HepG2 (cell line): ENCODE measurements around the gene INSIG2. TPM values are rescaled to one million over a fixed set of nuclear protein-coding genes. Genes with fewer than 3 reads are reported as not detected.

Source experiments
- ATAC-seq: fragments of 200-7000 bp; cut with Tn5 transposase; 3 replicates; pipeline ENCODE4 v1.9.1; 2020; ENCODE audit warnings: mild to moderate bottlenecking, moderate library complexity
- BruUV-seq: library from RNA; stranded (reverse); fragments of 400-500 nt; replicated peaks from 2 replicates; lab custom pipeline; 2021; lab: Mats Ljungman, UMichigan
- CTCF ChIA-PET: fragments of 300-600 bp; formaldehyde crosslinking; extraction: SDS; loops from one replicate; lab custom pipeline; 2021; ENCODE audit warnings: low total read pairs, inconsistent platforms, low intra/inter-chr PET ratio; lab: Yijun Ruan, JAX
- POLR2A ChIA-PET: fragments of 350-600 bp; sonication (Branson Sonifier 250); formaldehyde crosslinking; loops from one replicate; lab custom pipeline; 2020; ENCODE audit warnings: antibody characterized with exemption, inconsistent platforms; lab: Yijun Ruan, JAX
- DNase-seq: peaks from one replicate; pipeline ENCODE4 v3.0.0-alpha.2; 2015; ENCODE audit warnings: low spot score
- FAIRE-seq: peaks from 3 replicates; lab custom pipeline; 2011; peaks lifted over from hg19 to GRCh38; lab: Jason Lieb, UNC
- H2AFZ ChIP-seq: one replicate; pipeline ENCODE4 v1.6.1; 2011; ENCODE audit warnings: low read length, inconsistent platforms
- H3K27ac ChIP-seq: fragments of 300-600 bp; 3 replicates; pipeline ENCODE4 v1.8.0; 2011; ENCODE audit warnings: mixed run types, mild to moderate bottlenecking, mixed read lengths, low read length, inconsistent platforms; ENCODE audit not compliant: insufficient read depth; ENCODE audit errors: extremely low read length
- H3K27me3 ChIP-seq, 2 experiments: fragments of 200-600 bp in 1 of 2; 2 replicates in 1 of 2; 3 replicates in 1 of 2; pipeline versions ENCODE4 v1.6.0 to v1.8.0; 2011; ENCODE audit warnings: low read length in 2 of 2, mild to moderate bottlenecking in 2 of 2, moderate library complexity in 2 of 2, inconsistent platforms in 1 of 2; ENCODE audit not compliant: insufficient read depth in 2 of 2, control insufficient read depth in 1 of 2
- H3K36me3 ChIP-seq, 2 experiments: fragments of 200-600 bp in 1 of 2; replicated peaks in 1 of 2; 2 replicates in 1 of 2; 3 replicates in 1 of 2; pipeline versions ENCODE4 v1.5.1 to v1.8.0; 2011; ENCODE audit warnings: low read length in 2 of 2, inconsistent platforms in 1 of 2; ENCODE audit not compliant: insufficient read depth in 2 of 2, control insufficient read depth in 1 of 2
- H3K4me1 ChIP-seq: 2 replicates; pipeline ENCODE4 v1.5.1; 2012; ENCODE audit warnings: low read length, inconsistent platforms; ENCODE audit not compliant: insufficient read depth
- H3K4me2 ChIP-seq: 2 replicates; pipeline ENCODE4 v1.6.0; 2011; ENCODE audit warnings: low read depth, low read length, inconsistent platforms
- H3K4me3 ChIP-seq, 3 experiments: fragments of 200-600 bp in 1 of 3; sonication (generic), shearing (Covaris generic) in 1 of 3; replicated peaks in 1 of 3; 2 replicates each; pipeline ENCODE4 v1.5.1; 2011 to 2016; ENCODE audit warnings: low read length in 3 of 3, inconsistent platforms in 2 of 3, low read depth in 2 of 3, mild to moderate bottlenecking in 2 of 3, control low read depth in 1 of 3, mixed read lengths in 1 of 3; ENCODE audit not compliant: insufficient read depth in 1 of 3
- H3K79me2 ChIP-seq: one replicate; pipeline ENCODE4 v1.6.1; 2011; ENCODE audit warnings: low read length, inconsistent platforms; ENCODE audit not compliant: insufficient read depth
- H3K9ac ChIP-seq: 2 replicates; pipeline ENCODE4 v1.6.0; 2011; ENCODE audit warnings: mild to moderate bottlenecking, low read depth, low read length, inconsistent platforms; ENCODE audit not compliant: insufficient read depth
- H3K9me3 ChIP-seq: 2 replicates; pipeline ENCODE4 v1.5.1; 2012; ENCODE audit warnings: mild to moderate bottlenecking, low read length
- H4K20me1 ChIP-seq: 2 replicates; pipeline ENCODE4 v1.6.0; 2011; ENCODE audit warnings: inconsistent platforms, mild to moderate bottlenecking, low read length, moderate library complexity; ENCODE audit not compliant: insufficient read depth
- BRCA1 ChIP-seq: sonication (generic); formaldehyde crosslinking; IDR thresholded peaks from 2 replicates; pipeline ENCODE4 v1.4.0; 2020; ENCODE audit warnings: missing genetic modification reagents
- GABPA ChIP-seq, 2 experiments: IDR thresholded peaks; 2 replicates each; pipeline ENCODE4 v1.6.1; 2011 to 2016; ENCODE audit warnings: low read depth in 2 of 2, low read length in 1 of 2, missing biosample characterization in 1 of 2, missing genetic modification characterization in 1 of 2
- GATAD1 ChIP-seq: IDR thresholded peaks from 2 replicates; pipeline ENCODE4 v1.6.1; 2016; ENCODE audit warnings: missing genetic modification reagents, missing compliant biosample characterization
- ISL2 ChIP-seq: sonication (generic); formaldehyde crosslinking; IDR thresholded peaks from 2 replicates; pipeline ENCODE4 v1.5.0; 2020; ENCODE audit warnings: missing genetic modification reagents
- KAT2B ChIP-seq: fragments of 150-350 bp; IDR thresholded peaks from 2 replicates; pipeline ENCODE4 v1.6.1; 2014; ENCODE audit warnings: low read depth, low read length, borderline replicate concordance
- PRPF4 ChIP-seq: fragments of 200-400 bp; formaldehyde crosslinking; IDR thresholded peaks from 2 replicates; pipeline ENCODE4 v1.6.1; 2016; ENCODE audit warnings: low read length, low read depth; ENCODE audit not compliant: poor library complexity, severe bottlenecking
- SOX13 ChIP-seq, 3 experiments: fragments of 450-650 bp in 1 of 3; sonication (generic) in 1 of 3; formaldehyde crosslinking in 1 of 3; IDR thresholded peaks in 2 of 3; conservative IDR thresholded peaks in 1 of 3; 2 replicates each; pipeline versions ENCODE4 v1.5.0 to v1.6.1; 2016 to 2020; ENCODE audit warnings: antibody characterized with exemption in 1 of 3, mild to moderate bottlenecking in 1 of 3, missing compliant biosample characterization in 1 of 3, missing genetic modification reagents in 1 of 3, moderate library complexity in 1 of 3
- XBP1 ChIP-seq: sonication (generic); formaldehyde crosslinking; IDR thresholded peaks from 2 replicates; pipeline ENCODE4 v1.5.0; 2020; ENCODE audit warnings: missing genetic modification reagents
- WGBS: methylation state at CpG from one replicate; pipeline ENCODE4 v1.1.6; 2017; ENCODE audit warnings: low lambda C conversion rate; 5-methylcytosine and 5-hydroxymethylcytosine counted together
- in situ Hi-C: cut with HindIII; loops from 2 replicates; pipeline ENCODE4 v1.10.0; 2017; ENCODE audit warnings: low pct_unique_long_range_greater_than_20kb; ENCODE audit not compliant: extremely low pct_ligation_motif_present
- intact Hi-C: fragments of 100-400 bp; cut with micrococcal nuclease; formaldehyde crosslinking; loops from one replicate; pipeline ENCODE4 v1.10.0; 2022; ENCODE audit not compliant: unreplicated experiment
- polyA plus RNA-seq, 8 experiments: library from polyadenylated mRNA; depleted of rRNA in 3 of 8; stranded (reverse) in 7 of 8; unstranded in 1 of 8; fragments of >200 nt; fragmentation: Illumina TruSeq in 4 of 8; extraction: Trizol in 4 of 8; gene quantifications; 2 replicates each; pipeline versions ENCODE4 v1.2.1 to v1.2.3, GENCODE V29; 2011 to 2016; ENCODE audit warnings: low read depth in 4 of 8, missing spikeins in 1 of 8, mixed read lengths in 1 of 8; ENCODE audit not compliant: insufficient read depth in 1 of 8
- total RNA-seq, 5 experiments: library from RNA; depleted of rRNA; stranded (reverse); fragments of >200 nt; fragmentation: Illumina TruSeq; extraction: Trizol; gene quantifications; 2 replicates each; pipeline ENCODE4 v1.2.3, GENCODE V29; 2016; ENCODE audit warnings: low read depth in 1 of 5
- TF ChIP-seq, protein P1 (sequence below): sonication (generic); formaldehyde crosslinking; IDR thresholded peaks from 2 replicates; pipeline ENCODE4 v1.4.0; 2020; ENCODE audit warnings: missing genetic modification reagents
- TF ChIP-seq, protein P2 (sequence below): sonication (generic); formaldehyde crosslinking; IDR thresholded peaks from 2 replicates; pipeline ENCODE4 v1.4.0; 2020; ENCODE audit warnings: missing genetic modification reagents, mild to moderate bottlenecking, borderline replicate concordance
- TF ChIP-seq, protein P3 (sequence below): sonication (generic); formaldehyde crosslinking; conservative IDR thresholded peaks from 2 replicates; pipeline ENCODE4 v1.8.0; 2022; ENCODE audit warnings: mild to moderate bottlenecking, moderate library complexity, missing genetic modification reagents
- TF ChIP-seq, protein P4 (sequence below), 2 experiments: fragments of 450-650 bp in 1 of 2; sonication (generic) in 1 of 2; formaldehyde crosslinking; IDR thresholded peaks; 2 replicates each; pipeline versions ENCODE4 v1.5.0 to v1.8.0; 2020 to 2022; ENCODE audit warnings: mild to moderate bottlenecking in 1 of 2, missing genetic modification reagents in 1 of 2

INSIG2 gene
- total and polyA plus RNA-seq, 2 of the 13 experiments (the other 11 are each of a cell fraction or from before 2014, with no cell fraction given), result 73.5 to 481 TPM

- TF ChIP-seq, protein P1, sequence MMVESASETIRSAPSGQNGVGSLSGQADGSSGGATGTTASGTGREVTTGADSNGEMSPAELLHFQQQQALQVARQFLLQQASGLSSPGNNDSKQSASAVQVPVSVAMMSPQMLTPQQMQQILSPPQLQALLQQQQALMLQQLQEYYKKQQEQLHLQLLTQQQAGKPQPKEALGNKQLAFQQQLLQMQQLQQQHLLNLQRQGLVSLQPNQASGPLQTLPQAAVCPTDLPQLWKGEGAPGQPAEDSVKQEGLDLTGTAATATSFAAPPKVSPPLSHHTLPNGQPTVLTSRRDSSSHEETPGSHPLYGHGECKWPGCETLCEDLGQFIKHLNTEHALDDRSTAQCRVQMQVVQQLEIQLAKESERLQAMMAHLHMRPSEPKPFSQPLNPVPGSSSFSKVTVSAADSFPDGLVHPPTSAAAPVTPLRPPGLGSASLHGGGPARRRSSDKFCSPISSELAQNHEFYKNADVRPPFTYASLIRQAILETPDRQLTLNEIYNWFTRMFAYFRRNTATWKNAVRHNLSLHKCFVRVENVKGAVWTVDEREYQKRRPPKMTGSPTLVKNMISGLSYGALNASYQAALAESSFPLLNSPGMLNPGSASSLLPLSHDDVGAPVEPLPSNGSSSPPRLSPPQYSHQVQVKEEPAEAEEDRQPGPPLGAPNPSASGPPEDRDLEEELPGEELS (CRISPR knock-in tag), result 0 out of 2 replicates have a peak, but pooled peaks have one; percentile 18
- TF ChIP-seq, protein P2, sequence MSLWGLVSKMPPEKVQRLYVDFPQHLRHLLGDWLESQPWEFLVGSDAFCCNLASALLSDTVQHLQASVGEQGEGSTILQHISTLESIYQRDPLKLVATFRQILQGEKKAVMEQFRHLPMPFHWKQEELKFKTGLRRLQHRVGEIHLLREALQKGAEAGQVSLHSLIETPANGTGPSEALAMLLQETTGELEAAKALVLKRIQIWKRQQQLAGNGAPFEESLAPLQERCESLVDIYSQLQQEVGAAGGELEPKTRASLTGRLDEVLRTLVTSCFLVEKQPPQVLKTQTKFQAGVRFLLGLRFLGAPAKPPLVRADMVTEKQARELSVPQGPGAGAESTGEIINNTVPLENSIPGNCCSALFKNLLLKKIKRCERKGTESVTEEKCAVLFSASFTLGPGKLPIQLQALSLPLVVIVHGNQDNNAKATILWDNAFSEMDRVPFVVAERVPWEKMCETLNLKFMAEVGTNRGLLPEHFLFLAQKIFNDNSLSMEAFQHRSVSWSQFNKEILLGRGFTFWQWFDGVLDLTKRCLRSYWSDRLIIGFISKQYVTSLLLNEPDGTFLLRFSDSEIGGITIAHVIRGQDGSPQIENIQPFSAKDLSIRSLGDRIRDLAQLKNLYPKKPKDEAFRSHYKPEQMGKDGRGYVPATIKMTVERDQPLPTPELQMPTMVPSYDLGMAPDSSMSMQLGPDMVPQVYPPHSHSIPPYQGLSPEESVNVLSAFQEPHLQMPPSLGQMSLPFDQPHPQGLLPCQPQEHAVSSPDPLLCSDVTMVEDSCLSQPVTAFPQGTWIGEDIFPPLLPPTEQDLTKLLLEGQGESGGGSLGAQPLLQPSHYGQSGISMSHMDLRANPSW, result no peak
These were observed 2.3 kb downstream of the INSIG2 start (continued) for GRCh38 chr2:118090387-118091139.

DNA sequence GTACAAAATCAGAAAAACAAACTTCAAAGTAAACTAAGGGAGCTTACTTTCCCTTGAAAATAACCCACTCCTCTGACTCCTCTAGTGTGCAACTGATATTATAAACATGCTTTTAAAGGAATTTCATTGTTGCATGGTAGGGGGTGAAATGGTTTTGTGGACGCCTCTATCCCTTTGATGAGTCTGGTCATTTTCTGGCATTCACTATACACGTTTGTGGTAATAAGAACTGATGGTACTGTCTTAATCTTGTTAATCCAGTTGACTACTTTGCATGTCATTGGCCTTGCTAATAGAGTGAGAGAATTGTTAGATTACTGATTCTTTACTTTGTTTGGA lies 2.8 kb downstream of the INSIG2 start:
- BruUV-seq, result no TSS peak
- FAIRE-seq, result no peak
- WGBS, result 10% methylated on average over 2 of the region's 2 CpGs
- no peak overlapping the region for H2AFZ ChIP-seq
- H4K20me1 ChIP-seq, result peaks cover 53% of the 10 kb centered on the region
- DNase-seq, result peak; percentile 13
- in situ Hi-C loops, result no loop called here
- ATAC-seq, result no peak
- CTCF ChIA-PET, result no interaction called here
- no peaks in the 10 kb centered on the region; a peak in 1 of 5 replicates for H3K27me3 ChIP-seq
- H3K4me2 ChIP-seq, result peak overlapping the region; percentile 82
- H3K79me2 ChIP-seq, result peaks cover 73% of the 10 kb centered on the region
- peaks cover 56% of the 10 kb centered on the region for H3K4me1 ChIP-seq
- peak overlapping the region; percentile 79 to 91 (median 89) for H3K4me3 ChIP-seq
- intact Hi-C loops, result loop anchor here (2.0 kb wide), 1 partner anchor 276 kb away; the partner anchor contains the start of gene DDX18
- peak overlapping the region; percentile 81; the same call in 1 of the 2 replicates for H3K9ac ChIP-seq
- POLR2A ChIA-PET, result interaction anchor here (1.0 to 2.1 kb wide), 2 partner anchors 15 to 77 kb away, joined by 4 to 5 read pairs; partner anchors contain the start of gene CCDC93
- H3K27ac ChIP-seq, result peak overlapping the region; percentile 3
- H3K36me3 ChIP-seq, result peaks cover 1 to 12% of the 10 kb centered on the region in 2 experiments; a peak in 4 of 5 replicates
- no peaks in the 10 kb centered on the region for H3K9me3 ChIP-seq
- TF ChIP-seq KAT2B (no peak), GABPA (IDR thresholded peaks at IDR 0.05; ENCODE audit: low read depth, low read length) (no peak), GABPA (CRISPR knock-in tag; IDR thresholded peaks at IDR 0.05; ENCODE audit: low read depth) (no peak), SOX13 (IDR thresholded peaks at IDR 0.05) (no peak), SOX13 (CRISPR knock-in tag; conservative IDR thresholded peaks at IDR 0.05 in 1 of 2, IDR thresholded peaks at IDR 0.05 in 1 of 2) (peak in 1 of 2 experiments; percentile 63; a peak in 2 of 4 replicates), ISL2 (CRISPR knock-in tag) (peak; percentile 43; the same call in 1 of the 2 replicates), BRCA1 (no peak), GATAD1 (CRISPR knock-in tag) (no peak), XBP1 (CRISPR knock-in tag) (no peak), PRPF4 (no peak)
- TF ChIP-seq, protein P3, sequence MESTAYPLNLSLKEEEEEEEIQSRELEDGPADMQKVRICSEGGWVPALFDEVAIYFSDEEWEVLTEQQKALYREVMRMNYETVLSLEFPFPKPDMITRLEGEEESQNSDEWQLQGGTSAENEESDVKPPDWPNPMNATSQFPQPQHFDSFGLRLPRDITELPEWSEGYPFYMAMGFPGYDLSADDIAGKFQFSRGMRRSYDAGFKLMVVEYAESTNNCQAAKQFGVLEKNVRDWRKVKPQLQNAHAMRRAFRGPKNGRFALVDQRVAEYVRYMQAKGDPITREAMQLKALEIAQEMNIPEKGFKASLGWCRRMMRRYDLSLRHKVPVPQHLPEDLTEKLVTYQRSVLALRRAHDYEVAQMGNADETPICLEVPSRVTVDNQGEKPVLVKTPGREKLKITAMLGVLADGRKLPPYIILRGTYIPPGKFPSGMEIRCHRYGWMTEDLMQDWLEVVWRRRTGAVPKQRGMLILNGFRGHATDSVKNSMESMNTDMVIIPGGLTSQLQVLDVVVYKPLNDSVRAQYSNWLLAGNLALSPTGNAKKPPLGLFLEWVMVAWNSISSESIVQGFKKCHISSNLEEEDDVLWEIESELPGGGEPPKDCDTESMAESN (CRISPR knock-in tag), result 0 out of 2 replicates have a peak, but pooled peaks have one; percentile 21
- TF ChIP-seq, protein P4, sequence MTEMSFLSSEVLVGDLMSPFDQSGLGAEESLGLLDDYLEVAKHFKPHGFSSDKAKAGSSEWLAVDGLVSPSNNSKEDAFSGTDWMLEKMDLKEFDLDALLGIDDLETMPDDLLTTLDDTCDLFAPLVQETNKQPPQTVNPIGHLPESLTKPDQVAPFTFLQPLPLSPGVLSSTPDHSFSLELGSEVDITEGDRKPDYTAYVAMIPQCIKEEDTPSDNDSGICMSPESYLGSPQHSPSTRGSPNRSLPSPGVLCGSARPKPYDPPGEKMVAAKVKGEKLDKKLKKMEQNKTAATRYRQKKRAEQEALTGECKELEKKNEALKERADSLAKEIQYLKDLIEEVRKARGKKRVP (CRISPR knock-in tag; IDR thresholded peaks at IDR 0.05), result 0 out of 4 replicates have a peak, but pooled peaks of 1 of the 2 experiments have one; percentile 7
